Gastrocnemius medialis (tissue), 4 donors: ENCODE results near the gene CFAP221. TPM values are rescaled to one million over a fixed set of nuclear protein-coding genes. Genes with fewer than 3 reads are reported as not detected.

Experiments used
- ATAC-seq, 2 donors: fragments of 150-250 bp; one replicate each; pipeline ENCODE4 v1.9.1; 2016
- DNase-seq, 2 donors: peaks; one replicate each; pipeline ENCODE4 v3.0.0-alpha.2; 2019
- H3K27ac ChIP-seq, 4 donors: fragments of 200-600 bp; sonication (generic); 1 replicate in 1 of 4; 2 replicates in 3 of 4; pipeline ENCODE4 v1.5.1; 2016 to 2018; ENCODE audit warnings: mild to moderate bottlenecking in 2 of 4, moderate library complexity in 1 of 4
- H3K27me3 ChIP-seq, 3 donors: fragments of 200-600 bp; sonication (generic) in 2 of 3; 1 replicate in 1 of 3; 2 replicates in 2 of 3; pipeline versions ENCODE4 v1.5.1 to v1.6.0; 2016 to 2019; ENCODE audit warnings: mild to moderate bottlenecking in 1 of 3, moderate library complexity in 1 of 3
- H3K36me3 ChIP-seq, 2 donors: fragments of 200-600 bp; sonication (generic) in 1 of 2; one replicate each; pipeline ENCODE4 v1.5.1; 2017 to 2018
- H3K4me1 ChIP-seq, 2 donors: fragments of 200-600 bp; sonication (generic) in 1 of 2; one replicate each; pipeline ENCODE4 v1.5.1; 2016 to 2017; ENCODE audit warnings: mild to moderate bottlenecking in 2 of 2
- H3K4me3 ChIP-seq, 4 donors: fragments of 200-600 bp; sonication (generic) in 3 of 4; 1 replicate in 1 of 4; 2 replicates in 3 of 4; pipeline ENCODE4 v1.5.1; 2016 to 2019; ENCODE audit warnings: mild to moderate bottlenecking in 2 of 4
- H3K9me3 ChIP-seq, 3 donors: fragments of 200-600 bp; sonication (generic) in 2 of 3; 1 replicate in 1 of 3; 2 replicates in 2 of 3; pipeline ENCODE4 v1.5.1; 2016 to 2019
- POLR2A ChIP-seq, 2 donors: fragments of 450-650 bp; IDR thresholded peaks; one replicate each; pipeline ENCODE4 v1.6.1; 2017; ENCODE audit warnings: antibody characterized with exemption in 2 of 2, mild to moderate bottlenecking in 2 of 2, moderate library complexity in 2 of 2
- in situ Hi-C, 4 donors: fragments of 200-750 bp; cut with MboI; loops; one replicate each; pipeline versions ENCODE4 v1.15.0 to v1.8.0; 2017; ENCODE audit warnings: low sequenced_read_pairs in 4 of 4
- intact Hi-C: fragments of 100-400 bp; cut with DNase I; formaldehyde crosslinking; loops from one replicate; pipeline ENCODE4 v1.15.1; 2023; ENCODE audit warnings: low total_unique reads
- total RNA-seq, 4 donors: library from RNA; depleted of rRNA; stranded (reverse); fragments of >200 nt; gene quantifications; one replicate each; pipeline versions ENCODE4 v1.1.0 to v1.2.3, GENCODE V29; 2016
- TF ChIP-seq, protein P1 (sequence below), 5 experiments: fragments of 450-650 bp in 3 of 5; fragments of 200-600 bp in 2 of 5; sonication (generic) in 2 of 5; IDR thresholded peaks in 4 of 5; conservative IDR thresholded peaks in 1 of 5; 1 replicate in 4 of 5; 2 replicates in 1 of 5; pipeline ENCODE4 v1.5.1; 2016 to 2019; ENCODE audit warnings: antibody characterized with exemption in 5 of 5, mild to moderate bottlenecking in 3 of 5, moderate library complexity in 3 of 5

CFAP221 gene
- total RNA-seq, 4 donors from 2014 or later, result not detected

DNA sequence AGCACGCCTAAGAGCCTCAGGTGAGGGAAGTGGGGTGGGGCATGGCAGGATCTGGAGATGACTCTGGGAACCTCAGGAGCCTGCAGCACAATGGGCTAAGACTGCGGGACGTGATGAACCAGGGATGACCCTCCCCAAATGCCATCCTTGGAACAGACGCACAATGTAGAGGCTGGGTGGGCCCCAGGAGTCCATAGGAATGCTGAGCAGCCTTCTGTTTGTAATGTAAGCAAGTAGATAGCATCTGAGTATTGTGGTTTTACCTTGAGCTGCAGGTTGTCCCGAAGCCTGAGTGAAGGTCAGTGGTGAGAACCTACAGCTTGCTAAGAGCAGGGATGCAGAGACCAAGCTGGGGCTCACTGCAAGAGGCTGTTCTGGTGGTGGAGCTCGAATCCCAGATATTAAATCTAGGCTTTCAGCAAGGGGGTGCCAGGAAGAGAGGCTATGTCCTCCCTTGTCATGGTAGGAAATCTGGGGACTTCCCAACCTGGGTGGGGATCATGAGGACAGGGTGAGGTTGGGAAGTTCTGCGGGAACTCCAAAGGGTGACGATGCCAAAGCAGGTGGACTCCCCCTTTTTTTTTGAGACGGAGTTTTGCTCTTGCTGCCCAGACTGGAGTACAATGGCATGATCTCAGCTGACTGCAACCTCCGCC is 25.7 kb upstream of the CFAP221 start:
- Histone ChIP-seq H3K36me3 (no peaks in the 10 kb centered on the region), H3K4me1 (peaks cover 0 to 12% of the 10 kb centered on the region in 2 donors), H3K27me3 (peaks cover 10 to 17% (median 12%) of the 10 kb centered on the region in 3 donors), H3K4me3 (no peak overlapping the region), H3K27ac (no peak overlapping the region), H3K9me3 (no peaks in the 10 kb centered on the region)
- TF ChIP-seq, protein P1, sequence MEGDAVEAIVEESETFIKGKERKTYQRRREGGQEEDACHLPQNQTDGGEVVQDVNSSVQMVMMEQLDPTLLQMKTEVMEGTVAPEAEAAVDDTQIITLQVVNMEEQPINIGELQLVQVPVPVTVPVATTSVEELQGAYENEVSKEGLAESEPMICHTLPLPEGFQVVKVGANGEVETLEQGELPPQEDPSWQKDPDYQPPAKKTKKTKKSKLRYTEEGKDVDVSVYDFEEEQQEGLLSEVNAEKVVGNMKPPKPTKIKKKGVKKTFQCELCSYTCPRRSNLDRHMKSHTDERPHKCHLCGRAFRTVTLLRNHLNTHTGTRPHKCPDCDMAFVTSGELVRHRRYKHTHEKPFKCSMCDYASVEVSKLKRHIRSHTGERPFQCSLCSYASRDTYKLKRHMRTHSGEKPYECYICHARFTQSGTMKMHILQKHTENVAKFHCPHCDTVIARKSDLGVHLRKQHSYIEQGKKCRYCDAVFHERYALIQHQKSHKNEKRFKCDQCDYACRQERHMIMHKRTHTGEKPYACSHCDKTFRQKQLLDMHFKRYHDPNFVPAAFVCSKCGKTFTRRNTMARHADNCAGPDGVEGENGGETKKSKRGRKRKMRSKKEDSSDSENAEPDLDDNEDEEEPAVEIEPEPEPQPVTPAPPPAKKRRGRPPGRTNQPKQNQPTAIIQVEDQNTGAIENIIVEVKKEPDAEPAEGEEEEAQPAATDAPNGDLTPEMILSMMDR (IDR thresholded peaks at IDR 0.05 in 4 of 5, conservative IDR thresholded peaks at IDR 0.05 in 1 of 5), result no peak
- no peak for TF ChIP-seq POLR2A (IDR thresholded peaks at IDR 0.05)
- in situ Hi-C loops, result no loop called here
- no peak for DNase-seq
- intact Hi-C loops, result no loop called here
- no peak for ATAC-seq

DNA sequence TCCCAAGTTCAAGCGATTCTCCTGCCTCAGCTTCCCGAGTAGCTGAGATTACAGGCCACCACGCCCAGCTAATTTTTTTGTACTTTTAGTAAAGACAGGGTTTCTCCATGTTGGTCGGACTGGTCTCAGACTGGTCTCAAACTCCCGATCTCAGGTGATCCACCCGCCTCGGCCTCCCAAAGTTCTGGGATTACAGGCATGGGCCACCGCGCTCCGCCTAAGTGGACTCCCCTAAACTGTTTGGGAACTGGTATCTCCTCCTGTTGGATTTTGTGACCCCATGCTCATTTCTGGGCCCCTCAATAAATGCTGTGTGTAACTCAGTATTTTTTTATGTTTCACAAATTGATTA is 25.2 kb upstream of the CFAP221 start:
- no peaks in the 10 kb centered on the region for H3K36me3 ChIP-seq
- DNase-seq (no peak), ATAC-seq (no peak)
- intact Hi-C loops, result no loop called here
- TF ChIP-seq POLR2A (IDR thresholded peaks at IDR 0.05), result no peak
- in situ Hi-C loops, result no loop called here
- H3K9me3 ChIP-seq, result no peaks in the 10 kb centered on the region
- no peak overlapping the region for H3K4me3 ChIP-seq
- H3K27me3 ChIP-seq, result peaks cover 15 to 22% (median 15%) of the 10 kb centered on the region in 3 donors
- peaks cover 0 to 15% of the 10 kb centered on the region in 2 donors for H3K4me1 ChIP-seq
- no peak overlapping the region for H3K27ac ChIP-seq

DNA sequence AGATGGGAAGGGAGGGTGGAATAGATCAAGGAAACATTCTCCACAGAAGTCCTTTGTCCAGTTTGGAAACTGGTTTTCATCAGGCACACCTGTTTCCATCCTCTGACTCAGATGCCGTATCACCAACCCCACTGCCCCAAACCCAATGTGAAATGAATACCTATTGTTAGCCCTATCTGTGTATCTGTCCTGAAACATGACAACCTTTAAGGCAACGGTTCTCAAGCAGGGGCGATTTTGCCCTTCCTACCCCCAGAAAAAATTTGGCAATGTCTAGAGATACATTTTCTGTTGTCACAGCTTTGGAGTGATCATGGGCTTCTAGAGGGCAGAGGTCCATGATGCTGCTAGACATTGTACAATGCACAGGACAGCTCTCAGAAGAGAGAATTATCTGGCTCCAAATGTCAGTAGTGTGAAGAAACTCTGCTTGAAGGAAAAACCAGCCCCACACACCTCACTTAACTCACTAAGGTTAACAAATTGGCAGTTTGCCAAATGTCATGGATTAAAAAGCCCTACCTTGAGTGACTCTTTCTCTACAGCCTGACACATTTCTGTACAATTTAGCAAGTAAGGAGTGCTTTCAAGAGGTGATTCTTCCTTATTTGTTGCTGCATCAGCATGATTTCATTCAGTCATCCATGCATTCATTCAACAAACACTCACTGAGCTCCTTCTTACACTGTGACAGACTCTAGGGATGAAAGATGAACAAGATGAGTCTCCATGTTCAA is 23.4 kb upstream of the CFAP221 start:
- no peak for TF ChIP-seq POLR2A (IDR thresholded peaks at IDR 0.05)
- TF ChIP-seq, protein P1 (IDR thresholded peaks at IDR 0.05 in 4 of 5, conservative IDR thresholded peaks at IDR 0.05 in 1 of 5), result no peak
- H3K9me3 ChIP-seq, result no peaks in the 10 kb centered on the region
- peaks cover 0 to 15% of the 10 kb centered on the region in 2 donors for H3K4me1 ChIP-seq
- peaks cover 21 to 30% (median 24%) of the 10 kb centered on the region in 3 donors for H3K27me3 ChIP-seq
- no peak overlapping the region for H3K4me3 ChIP-seq
- in situ Hi-C loops, result no loop called here
- no peak for DNase-seq
- ATAC-seq, result no peak
- intact Hi-C loops, result no loop called here
- H3K36me3 ChIP-seq, result no peaks in the 10 kb centered on the region
- no peak overlapping the region for H3K27ac ChIP-seq

DNA sequence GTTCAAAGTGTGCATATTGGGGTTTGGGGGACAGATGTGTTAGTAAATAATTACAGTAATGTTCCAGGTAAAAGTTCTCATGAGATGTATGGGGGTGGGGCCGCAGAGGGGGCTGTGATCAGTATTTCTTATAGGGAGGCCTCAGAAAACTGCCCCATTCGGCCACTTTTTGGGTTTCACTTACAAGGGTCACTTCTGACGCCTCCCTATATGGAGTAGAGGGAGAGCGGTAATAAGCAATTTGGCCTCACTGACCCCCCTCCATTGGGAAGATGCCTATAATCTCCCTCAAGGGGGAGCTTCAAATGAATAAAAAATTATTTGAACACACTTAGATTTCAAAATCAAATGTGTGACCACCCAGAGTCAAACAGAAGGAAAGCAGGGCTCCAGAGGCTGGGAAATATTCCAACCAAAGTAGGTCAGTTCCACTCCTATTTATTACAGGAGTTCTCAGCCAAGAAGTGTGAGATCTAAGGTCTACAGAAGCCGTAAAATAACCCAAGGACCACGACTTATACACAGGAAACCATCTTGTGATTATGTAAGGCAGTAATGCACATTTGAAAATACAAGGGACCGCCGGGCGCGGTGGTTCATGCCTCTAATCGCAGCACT is 22.7 kb upstream of the CFAP221 start:
- Histone ChIP-seq H3K4me3 (no peak overlapping the region), H3K27me3 (peaks cover 21 to 30% (median 28%) of the 10 kb centered on the region in 3 donors), H3K4me1 (peaks cover 0 to 15% of the 10 kb centered on the region in 2 donors), H3K36me3 (no peaks in the 10 kb centered on the region), H3K27ac (no peak overlapping the region), H3K9me3 (no peaks in the 10 kb centered on the region)
- ATAC-seq (no peak), DNase-seq (no peak)
- TF ChIP-seq, protein P1 (IDR thresholded peaks at IDR 0.05 in 4 of 5, conservative IDR thresholded peaks at IDR 0.05 in 1 of 5), result no peak
- no peak for TF ChIP-seq POLR2A (IDR thresholded peaks at IDR 0.05)
- intact Hi-C loops, result no loop called here
- in situ Hi-C loops, result no loop called here

DNA sequence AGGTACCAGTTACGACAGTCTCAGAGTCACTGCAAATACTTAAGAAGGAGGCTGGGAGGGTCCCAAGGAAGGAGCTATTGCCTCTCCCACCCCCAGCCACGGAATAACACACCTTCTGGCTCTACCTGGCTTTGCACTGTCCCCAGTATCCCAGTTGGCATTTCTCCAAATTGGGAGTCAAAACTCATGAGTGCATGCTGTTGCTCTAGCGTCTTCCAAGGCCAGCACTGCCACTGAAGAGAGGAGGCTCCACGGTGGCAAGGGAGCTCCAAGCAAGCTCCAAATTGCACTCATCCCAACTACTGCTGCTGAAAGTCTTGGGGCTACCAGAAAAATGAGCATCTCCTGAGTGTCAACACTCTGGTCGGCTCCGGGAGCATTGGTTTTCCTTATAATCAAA is 21.6 kb upstream of the CFAP221 start:
- intact Hi-C loops, result no loop called here
- no peak overlapping the region for H3K27ac ChIP-seq
- no peak for DNase-seq

More for the DNA sequence above, 21.6 kb upstream of the CFAP221 start:
- H3K36me3 ChIP-seq, result no peaks in the 10 kb centered on the region
- peaks cover 0 to 15% of the 10 kb centered on the region in 2 donors for H3K4me1 ChIP-seq
- in situ Hi-C loops, result no loop called here
- no peak for ATAC-seq
- peaks cover 21 to 30% (median 28%) of the 10 kb centered on the region in 3 donors for H3K27me3 ChIP-seq
- H3K4me3 ChIP-seq, result no peak overlapping the region
- TF ChIP-seq, protein P1 (IDR thresholded peaks at IDR 0.05 in 4 of 5, conservative IDR thresholded peaks at IDR 0.05 in 1 of 5), result no peak
- no peak for TF ChIP-seq POLR2A (IDR thresholded peaks at IDR 0.05)
- no peaks in the 10 kb centered on the region for H3K9me3 ChIP-seq
